GM23338 (cell line): ENCODE measurements around the gene C2. TPM values are rescaled to one million over a fixed set of nuclear protein-coding genes. Genes with fewer than 3 reads are reported as not detected.

Experiments
- ATAC-seq: fragments of 200-7000 bp; cut with Tn5 transposase; 3 replicates; pipeline ENCODE4 v1.9.1; 2020
- DNase-seq: peaks from one replicate; pipeline ENCODE4 v3.0.0-alpha.2; 2015; ENCODE audit warnings: low spot score
- H2AFZ ChIP-seq: fragments of 200-600 bp; sonication (generic); 2 replicates; pipeline ENCODE4 v1.8.0; 2016; ENCODE audit warnings: antibody characterized with exemption, mild to moderate bottlenecking, moderate library complexity
- H3F3A ChIP-seq: fragments of 200-600 bp; sonication (generic); replicated peaks from 2 replicates; pipeline ENCODE4 v1.8.0; 2017; ENCODE audit warnings: antibody characterized with exemption, mixed run types, low read depth
- H3K27ac ChIP-seq: fragments of 200-600 bp; sonication (generic); 2 replicates; pipeline ENCODE4 v1.6.1; 2016; ENCODE audit warnings: low read depth
- H3K27me3 ChIP-seq: fragments of 200-600 bp; sonication (generic); 2 replicates; pipeline ENCODE4 v1.8.0; 2016; ENCODE audit warnings: mild to moderate bottlenecking, mixed run types, moderate library complexity; ENCODE audit not compliant: insufficient read depth
- H3K36me3 ChIP-seq: fragments of 200-600 bp; sonication (generic); 2 replicates; pipeline ENCODE4 v1.8.0; 2016; ENCODE audit warnings: mild to moderate bottlenecking; ENCODE audit not compliant: insufficient read depth
- H3K4me1 ChIP-seq: fragments of 200-600 bp; sonication (generic); 2 replicates; pipeline ENCODE4 v1.8.0; 2016; ENCODE audit warnings: mild to moderate bottlenecking, moderate library complexity; ENCODE audit not compliant: insufficient read depth
- H3K4me2 ChIP-seq: fragments of 200-600 bp; sonication (generic); 2 replicates; pipeline ENCODE4 v1.7.1; 2017; ENCODE audit warnings: mixed run types
- H3K4me3 ChIP-seq: fragments of 200-600 bp; sonication (generic); 2 replicates; pipeline ENCODE4 v1.6.1; 2016; ENCODE audit warnings: mixed run types
- H3K79me2 ChIP-seq: fragments of 200-600 bp; sonication (generic); replicated peaks from 2 replicates; pipeline ENCODE4 v1.8.0; 2017; ENCODE audit warnings: mild to moderate bottlenecking; ENCODE audit not compliant: insufficient read depth
- H3K9me2 ChIP-seq: fragments of 200-600 bp; sonication (generic); 2 replicates; pipeline ENCODE4 v1.8.0; 2017; ENCODE audit not compliant: insufficient read depth
- H4K20me1 ChIP-seq: fragments of 200-600 bp; sonication (generic); replicated peaks from 2 replicates; pipeline ENCODE4 v1.8.0; 2017; ENCODE audit warnings: mild to moderate bottlenecking; ENCODE audit not compliant: insufficient read depth
- H3K27ac Mint-ChIP-seq: 2 replicates; pipeline ENCODE4 v1.8.0; 2020; ENCODE audit warnings: inconsistent platforms, mild to moderate bottlenecking, moderate library complexity, mixed read lengths
- H3K27me3 Mint-ChIP-seq: 3 replicates; pipeline ENCODE4 v1.8.0; 2022; ENCODE audit warnings: low read depth, mild to moderate bottlenecking, moderate library complexity, mixed read lengths, inconsistent platforms; ENCODE audit not compliant: insufficient read depth, poor library complexity
- H3K36me3 Mint-ChIP-seq: 3 replicates; pipeline ENCODE4 v1.8.0; 2021; ENCODE audit warnings: low read depth, mild to moderate bottlenecking, inconsistent platforms, moderate library complexity, mixed read lengths
- H3K4me1 Mint-ChIP-seq: 3 replicates; pipeline ENCODE4 v1.8.0; 2020; ENCODE audit warnings: mild to moderate bottlenecking, inconsistent platforms, mixed read lengths
- H3K4me3 Mint-ChIP-seq: 3 replicates; pipeline ENCODE4 v1.8.0; 2021; ENCODE audit warnings: moderate library complexity, mild to moderate bottlenecking, inconsistent platforms, mixed read lengths
- H3K9me3 Mint-ChIP-seq: 3 replicates; pipeline ENCODE4 v1.8.0; 2020; ENCODE audit warnings: moderate library complexity, mild to moderate bottlenecking, inconsistent platforms, mixed read lengths
- CREB1 ChIP-seq: fragments of 250-450 bp; sonication (Bioruptor Pico); IDR thresholded peaks from 2 replicates; pipeline ENCODE4 v1.5.0; 2020; ENCODE audit warnings: low read depth, mild to moderate bottlenecking, moderate library complexity
- CTCF ChIP-seq, 2 experiments: fragments of 200-600 bp in 1 of 2; sonication (generic) in 1 of 2; conservative IDR thresholded peaks; 2 replicates each; pipeline versions ENCODE4 v1.5.1 to v1.6.1; 2016 to 2017; ENCODE audit warnings: antibody characterized with exemption in 2 of 2, low read depth in 2 of 2, mild to moderate bottlenecking in 2 of 2, moderate library complexity in 1 of 2
- EZH2 ChIP-seq: fragments of 200-600 bp; sonication (generic); IDR thresholded peaks from one replicate; pipeline ENCODE4 v1.8.0; 2017; ENCODE audit warnings: antibody characterized with exemption, mild to moderate bottlenecking, low read depth; ENCODE audit not compliant: unreplicated experiment
- JUNB ChIP-seq: IDR thresholded peaks from one replicate; pipeline ENCODE4 v1.6.1; 2016; ENCODE audit warnings: antibody characterized with exemption; ENCODE audit not compliant: unreplicated experiment
- NANOG ChIP-seq: IDR thresholded peaks from 2 replicates; pipeline ENCODE4 v1.6.1; 2016; ENCODE audit warnings: antibody characterized with exemption, borderline replicate concordance
- POLR2AphosphoS5 ChIP-seq: IDR thresholded peaks from 2 replicates; pipeline ENCODE4 v1.6.1; 2016; ENCODE audit warnings: antibody characterized with exemption, low read depth
- STAT1 ChIP-seq: IDR thresholded peaks from one replicate; pipeline ENCODE4 v1.6.1; 2016; ENCODE audit warnings: antibody characterized with exemption; ENCODE audit not compliant: unreplicated experiment
- ZNF114 ChIP-seq: fragments of 250-450 bp; sonication (Bioruptor Pico); IDR thresholded peaks from 2 replicates; pipeline ENCODE4 v1.5.0; 2020; ENCODE audit warnings: mild to moderate bottlenecking, moderate library complexity
- ZNF331 ChIP-seq: fragments of 250-450 bp; sonication (Bioruptor Pico); IDR thresholded peaks from 2 replicates; pipeline ENCODE4 v1.5.0; 2020; ENCODE audit warnings: low read depth, mild to moderate bottlenecking, moderate library complexity
- polyA plus RNA-seq: library from polyadenylated mRNA; unstranded; fragments of >200 nt; fragmentation: Nextera tagmentation; extraction: Ambion mirVana; gene quantifications from 2 replicates; pipeline ENCODE4 v1.2.1, GENCODE V29; 2016
- total RNA-seq: library from RNA; depleted of rRNA; stranded (reverse); fragments of >200 nt; shearing (Covaris generic); gene quantifications from 2 replicates; pipeline ENCODE4 v1.2.3, GENCODE V29; 2014
- TF ChIP-seq, protein P1 (sequence below): IDR thresholded peaks from one replicate; pipeline ENCODE4 v1.6.1; 2018; ENCODE audit warnings: antibody characterized with exemption; ENCODE audit not compliant: unreplicated experiment
- TF ChIP-seq, protein P2 (sequence below): IDR thresholded peaks from 2 replicates; pipeline ENCODE4 v1.6.1; 2016; ENCODE audit warnings: antibody characterized with exemption

Gene C2
- total and polyA plus RNA-seq, 2 experiments from 2014 or later, result 0.16 to 1.7 TPM

DNA sequence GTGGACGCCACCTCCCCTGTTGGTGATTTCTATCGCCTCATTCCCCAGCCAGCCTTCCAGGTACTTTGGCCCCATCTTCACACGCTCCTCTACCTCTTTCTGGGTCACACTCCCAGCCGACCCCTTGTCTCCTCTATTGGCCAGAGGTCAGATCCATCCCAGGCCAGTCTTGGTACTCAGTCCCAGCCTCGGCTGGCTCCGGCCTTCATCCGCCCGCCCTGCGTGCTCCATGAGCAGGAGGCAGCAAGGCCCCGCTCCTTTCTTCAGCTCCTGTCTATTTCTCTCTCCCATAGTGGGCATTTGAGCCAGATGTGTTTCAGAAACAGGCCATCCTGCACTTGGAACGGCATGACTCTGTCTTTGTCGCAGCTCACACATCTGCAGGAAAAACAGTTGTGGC, 34.1 kb downstream of the C2 start (continued):
- TF ChIP-seq, protein P1, sequence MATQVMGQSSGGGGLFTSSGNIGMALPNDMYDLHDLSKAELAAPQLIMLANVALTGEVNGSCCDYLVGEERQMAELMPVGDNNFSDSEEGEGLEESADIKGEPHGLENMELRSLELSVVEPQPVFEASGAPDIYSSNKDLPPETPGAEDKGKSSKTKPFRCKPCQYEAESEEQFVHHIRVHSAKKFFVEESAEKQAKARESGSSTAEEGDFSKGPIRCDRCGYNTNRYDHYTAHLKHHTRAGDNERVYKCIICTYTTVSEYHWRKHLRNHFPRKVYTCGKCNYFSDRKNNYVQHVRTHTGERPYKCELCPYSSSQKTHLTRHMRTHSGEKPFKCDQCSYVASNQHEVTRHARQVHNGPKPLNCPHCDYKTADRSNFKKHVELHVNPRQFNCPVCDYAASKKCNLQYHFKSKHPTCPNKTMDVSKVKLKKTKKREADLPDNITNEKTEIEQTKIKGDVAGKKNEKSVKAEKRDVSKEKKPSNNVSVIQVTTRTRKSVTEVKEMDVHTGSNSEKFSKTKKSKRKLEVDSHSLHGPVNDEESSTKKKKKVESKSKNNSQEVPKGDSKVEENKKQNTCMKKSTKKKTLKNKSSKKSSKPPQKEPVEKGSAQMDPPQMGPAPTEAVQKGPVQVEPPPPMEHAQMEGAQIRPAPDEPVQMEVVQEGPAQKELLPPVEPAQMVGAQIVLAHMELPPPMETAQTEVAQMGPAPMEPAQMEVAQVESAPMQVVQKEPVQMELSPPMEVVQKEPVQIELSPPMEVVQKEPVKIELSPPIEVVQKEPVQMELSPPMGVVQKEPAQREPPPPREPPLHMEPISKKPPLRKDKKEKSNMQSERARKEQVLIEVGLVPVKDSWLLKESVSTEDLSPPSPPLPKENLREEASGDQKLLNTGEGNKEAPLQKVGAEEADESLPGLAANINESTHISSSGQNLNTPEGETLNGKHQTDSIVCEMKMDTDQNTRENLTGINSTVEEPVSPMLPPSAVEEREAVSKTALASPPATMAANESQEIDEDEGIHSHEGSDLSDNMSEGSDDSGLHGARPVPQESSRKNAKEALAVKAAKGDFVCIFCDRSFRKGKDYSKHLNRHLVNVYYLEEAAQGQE, result no peak
- TF ChIP-seq JUNB (no peak), ZNF331 (CRISPR knock-in tag) (no peak), POLR2AphosphoS5 (no peak), CREB1 (CRISPR knock-in tag) (no peak), STAT1 (no peak), EZH2 (no peak), NANOG (no peak), ZNF114 (CRISPR knock-in tag) (no peak), CTCF (conservative IDR thresholded peaks at IDR 0.05; ENCODE audit: low read depth in 2 of 2) (no peak)
- TF ChIP-seq, protein P2, sequence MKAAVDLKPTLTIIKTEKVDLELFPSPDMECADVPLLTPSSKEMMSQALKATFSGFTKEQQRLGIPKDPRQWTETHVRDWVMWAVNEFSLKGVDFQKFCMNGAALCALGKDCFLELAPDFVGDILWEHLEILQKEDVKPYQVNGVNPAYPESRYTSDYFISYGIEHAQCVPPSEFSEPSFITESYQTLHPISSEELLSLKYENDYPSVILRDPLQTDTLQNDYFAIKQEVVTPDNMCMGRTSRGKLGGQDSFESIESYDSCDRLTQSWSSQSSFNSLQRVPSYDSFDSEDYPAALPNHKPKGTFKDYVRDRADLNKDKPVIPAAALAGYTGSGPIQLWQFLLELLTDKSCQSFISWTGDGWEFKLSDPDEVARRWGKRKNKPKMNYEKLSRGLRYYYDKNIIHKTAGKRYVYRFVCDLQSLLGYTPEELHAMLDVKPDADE, result no peak

- peaks cover 14% of the 10 kb centered on the region for H3K36me3 ChIP-seq
- H3K4me3 Mint-ChIP-seq, result no peak overlapping the region
- H3K27ac ChIP-seq, result no peak overlapping the region
- H3K27ac Mint-ChIP-seq, result no peak overlapping the region; the same call in 1 of the 2 replicates
- H3K9me2 ChIP-seq, result no peaks in the 10 kb centered on the region
- H3F3A ChIP-seq, result no peaks in the 10 kb centered on the region
- no peaks in the 10 kb centered on the region for H3K27me3 ChIP-seq
- no peak overlapping the region for H3K4me3 ChIP-seq
- H3K9me3 Mint-ChIP-seq, result peaks cover 2% of the 10 kb centered on the region; the same call in 1 of the 3 replicates
- no peak overlapping the region for H2AFZ ChIP-seq
- no peaks in the 10 kb centered on the region; the same call in 1 of the 2 replicates for H4K20me1 ChIP-seq
- H3K36me3 Mint-ChIP-seq, result peaks cover 76% of the 10 kb centered on the region
- 0 out of 2 replicates have a peak, but pooled peaks cover 7% of the 10 kb centered on the region for H3K4me1 ChIP-seq
- ATAC-seq (no peak), DNase-seq (no peak)
- peaks cover 10% of the 10 kb centered on the region for H3K79me2 ChIP-seq
- peaks cover 2% of the 10 kb centered on the region for H3K27me3 Mint-ChIP-seq
- H3K4me2 ChIP-seq, result no peak overlapping the region
- peaks cover 5% of the 10 kb centered on the region; the same call in 2 of the 3 replicates for H3K4me1 Mint-ChIP-seq
- TF ChIP-seq, protein P2, result no peak
- TF ChIP-seq, protein P1, result no peak
- no peak for TF ChIP-seq NANOG
- TF ChIP-seq STAT1, result no peak
These were observed 36.4 kb downstream of the C2 start for GRCh38 chr6:31963921-31964320.
